ENCODE measurements around the gene RP9. TPM values are rescaled to one million over a fixed set of nuclear protein-coding genes. Genes with fewer than 3 reads are reported as not detected.
A peak's percentile ranks its signal among the peaks of the same experiment; 100 is the strongest.

RP9 gene
- total and polyA plus RNA-seq, 2 of the 13 experiments (the other 11 are each of a cell fraction or from before 2014, with no cell fraction given): 14.2 to 18.6 TPM

- TF ChIP-seq SNAI1 (CRISPR knock-in tag; IDR thresholded peaks at IDR 0.05; ENCODE audit: borderline replicate concordance): peak; percentile 4; the same call in 1 of the 2 replicates
- no peak for TF ChIP-seq ZBTB10 (CRISPR knock-in tag; IDR thresholded peaks at IDR 0.05; ENCODE audit: borderline replicate concordance)
- no peak; the same call in 1 of the 2 replicates for TF ChIP-seq ZNF546 (CRISPR knock-in tag; conservative IDR thresholded peaks at IDR 0.05)
- TF ChIP-seq ZNF577 (CRISPR knock-in tag; IDR thresholded peaks at IDR 0.05; ENCODE audit: borderline replicate concordance, low read depth): no peak
- TF ChIP-seq ZSCAN5A (CRISPR knock-in tag; IDR thresholded peaks at IDR 0.05; ENCODE audit: borderline replicate concordance): no peak
- TF ChIP-seq ZNF747 (CRISPR knock-in tag; IDR thresholded peaks at IDR 0.05; ENCODE audit: borderline replicate concordance): 0 out of 2 replicates have a peak, but pooled peaks have one; percentile 2
- no peak for TF ChIP-seq ZBTB37 (CRISPR knock-in tag; IDR thresholded peaks at IDR 0.05)
- TF ChIP-seq ZNF12 (CRISPR knock-in tag; IDR thresholded peaks at IDR 0.05): no peak; the same call in 1 of the 2 replicates
- TF ChIP-seq ZNF253 (CRISPR knock-in tag; IDR thresholded peaks at IDR 0.05; ENCODE audit: borderline replicate concordance): no peak
- TF ChIP-seq ZNF275 (CRISPR knock-in tag; IDR thresholded peaks at IDR 0.05; ENCODE audit: borderline replicate concordance): peak; percentile 76; the same call in 1 of the 2 replicates
- TF ChIP-seq PLRG1 (conservative IDR thresholded peaks at IDR 0.05): no peak
- peak; percentile 54; the same call in 1 of the 2 replicates for TF ChIP-seq GMEB2 (CRISPR knock-in tag; IDR thresholded peaks at IDR 0.05; ENCODE audit: low read depth)
- peak; percentile 11 for TF ChIP-seq ELF3 (CRISPR knock-in tag; IDR thresholded peaks at IDR 0.05)
- peak; percentile 46 to 78; a peak in 3 of 4 replicates for TF ChIP-seq POLR2A (IDR thresholded peaks at IDR 0.05; ENCODE audit: insufficient read depth in 1 of 2, low read depth in 2 of 2, low read length in 2 of 2)
- no peak for TF ChIP-seq ZNF34 (CRISPR knock-in tag; IDR thresholded peaks at IDR 0.05; ENCODE audit: borderline replicate concordance)
- no peak for TF ChIP-seq SP2 (CRISPR knock-in tag; IDR thresholded peaks at IDR 0.05)
- no peak; the same call in 1 of the 2 replicates for TF ChIP-seq KLF6 (CRISPR knock-in tag; IDR thresholded peaks at IDR 0.05)
- TF ChIP-seq GPN1 (CRISPR knock-in tag; IDR thresholded peaks at IDR 0.05; ENCODE audit: borderline replicate concordance): no peak
- peak; percentile 62; the same call in 1 of the 2 replicates for TF ChIP-seq ZNF782 (CRISPR knock-in tag; IDR thresholded peaks at IDR 0.05; ENCODE audit: borderline replicate concordance)
- TF ChIP-seq TEAD3 (CRISPR knock-in tag; optimal IDR thresholded peaks at IDR 0.05; ENCODE audit: borderline replicate concordance): no peak
- no peak for TF ChIP-seq TRIM24 (CRISPR knock-in tag; IDR thresholded peaks at IDR 0.05)
- TF ChIP-seq ZNF891 (CRISPR knock-in tag; IDR thresholded peaks at IDR 0.05): peak; percentile 69; the same call in 1 of the 2 replicates
Measured at GRCh38 chr7:33062782-33063443, 46.3 kb downstream of the RP9 start (continued).
